Measurements from ENCODE around the gene LBR.
"Not testable (repeated sequence)": the region's sequence is repeated elsewhere in the genome, so short reads cannot be mapped to it uniquely, and the experiment has no call there.

The LBR gene

GRCh38 chr1:225427235-225428067 is at the start of gene LBR:
LBR (minus strand) TSS chr1:225428038; CDS start chr1:225424075, 3,963 bp downstream.
- no peak for DNase-seq (ENCODE audit: low spot score)

- DNase-seq (ENCODE audit: low spot score): no peak
These were observed 49.6 kb upstream of the LBR start for GRCh38 chr1:225477296-225477911.

- no peak for DNase-seq (ENCODE audit: low spot score)
These were observed 48.7 kb upstream of the LBR start for GRCh38 chr1:225476538-225476988.

GRCh38 chr1:225476100-225476511 is 48.3 kb upstream of the LBR start:
- no peak for DNase-seq (ENCODE audit: low spot score)

GRCh38 chr1:225474986-225475820 is 47.4 kb upstream of the LBR start:
- DNase-seq (ENCODE audit: low spot score): peak; percentile 94

- DNase-seq (ENCODE audit: low spot score): no peak
These were observed 46.7 kb upstream of the LBR start for GRCh38 chr1:225474439-225474985.

- not testable (repeated sequence) for DNase-seq (ENCODE audit: low spot score)
These were observed 46.0 kb upstream of the LBR start for GRCh38 chr1:225473676-225474438.

GRCh38 chr1:225473266-225473665 is 45.4 kb upstream of the LBR start:
- not testable (repeated sequence) for DNase-seq (ENCODE audit: low spot score)

GRCh38 chr1:225471453-225472301 is 43.8 kb upstream of the LBR start:
- DNase-seq (ENCODE audit: low spot score): no peak

GRCh38 chr1:225471109-225471452 is 43.2 kb upstream of the LBR start:
- no peak for DNase-seq (ENCODE audit: low spot score)

GRCh38 chr1:225470211-225471108 is 42.6 kb upstream of the LBR start:
- no peak for DNase-seq (ENCODE audit: low spot score)

- DNase-seq (ENCODE audit: low spot score): no peak
These were observed 41.2 kb upstream of the LBR start for GRCh38 chr1:225469051-225469450.

- DNase-seq (ENCODE audit: low spot score): no peak
These were observed 40.6 kb upstream of the LBR start for GRCh38 chr1:225468270-225469020.

GRCh38 chr1:225467193-225468020 is 39.6 kb upstream of the LBR start:
- no peak for DNase-seq (ENCODE audit: low spot score)

GRCh38 chr1:225466848-225467192 is 39.0 kb upstream of the LBR start:
- no peak for DNase-seq (ENCODE audit: low spot score)

- DNase-seq (ENCODE audit: low spot score): no peak
These were observed 38.1 kb upstream of the LBR start for GRCh38 chr1:225465793-225466517.
